ENCODE results near the gene TMED10.

TMED10 gene

DNA sequence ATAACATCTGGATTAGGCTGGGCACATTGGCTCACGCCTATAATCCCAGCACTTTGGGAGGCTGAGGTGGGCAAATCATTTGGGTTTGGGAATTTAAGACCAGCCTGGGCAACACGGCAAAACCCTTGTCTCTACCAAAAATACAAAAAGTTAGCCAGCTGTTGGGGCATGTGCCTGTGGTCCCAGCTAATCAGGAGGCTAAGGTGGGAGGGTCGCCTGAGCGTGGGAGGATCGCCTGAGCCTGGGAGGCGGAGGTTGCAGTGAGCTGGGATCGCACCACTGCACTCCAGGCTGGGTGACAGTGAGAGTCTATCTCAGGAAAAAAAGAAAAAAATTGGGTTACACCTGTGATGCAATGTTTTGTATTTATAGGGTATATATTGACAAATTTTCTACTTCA is 54.9 kb downstream of the TMED10 start:
- no peak for DNase-seq (ENCODE audit: low read depth)
- no peak for TF ChIP-seq CTCF (conservative IDR thresholded peaks at IDR 0.05; ENCODE audit: control insufficient read depth, insufficient read depth, low read depth, low read length)
- H3K4me3 ChIP-seq (ENCODE audit: control insufficient read depth, low read depth, low read length): no peak overlapping the region

DNA sequence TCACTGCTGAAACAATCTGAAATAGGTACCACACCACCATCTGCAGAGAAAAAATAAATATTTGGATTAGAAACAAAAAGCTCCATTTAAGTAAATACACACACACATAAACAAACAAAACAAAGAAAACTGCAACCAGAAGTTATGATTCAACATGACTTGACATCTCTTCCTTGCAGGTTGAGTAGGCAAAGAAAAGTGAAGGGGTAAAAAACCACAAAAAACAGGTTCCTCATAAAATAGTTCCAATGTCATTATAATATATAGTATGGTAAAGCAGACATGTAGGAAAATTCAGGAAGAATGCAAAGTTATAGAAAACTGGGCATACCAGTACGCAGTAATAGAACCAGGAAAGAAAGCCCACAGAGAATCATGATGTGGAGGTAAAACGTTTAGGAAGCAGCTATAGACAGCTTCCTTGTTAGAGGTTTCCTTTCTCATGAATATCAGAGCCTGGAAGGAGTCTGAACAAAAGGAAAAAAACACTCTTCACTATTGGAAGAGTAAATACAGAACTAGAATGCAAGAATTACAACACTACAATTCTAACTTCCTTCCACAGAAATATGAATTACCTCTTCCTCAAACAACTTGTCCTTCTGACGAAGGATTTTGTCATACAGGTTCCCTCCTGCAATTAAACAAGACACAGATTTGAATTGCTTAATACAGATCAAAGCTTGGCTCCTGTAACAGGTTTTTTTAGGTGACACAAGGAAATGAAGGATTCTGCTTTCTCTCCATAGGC is 55.7 kb downstream of the TMED10 start:
- no peak for DNase-seq (ENCODE audit: low read depth)
- TF ChIP-seq CTCF (conservative IDR thresholded peaks at IDR 0.05; ENCODE audit: control insufficient read depth, insufficient read depth, low read depth, low read length): no peak
- no peak overlapping the region for H3K4me3 ChIP-seq (ENCODE audit: control insufficient read depth, low read depth, low read length)

GRCh38 chr14:75119056-75119455 is 57.4 kb downstream of the TMED10 start:
- peak; percentile 43 for DNase-seq (ENCODE audit: low read depth)
- no peak for TF ChIP-seq CTCF (conservative IDR thresholded peaks at IDR 0.05; ENCODE audit: control insufficient read depth, insufficient read depth, low read depth, low read length)
- no peak overlapping the region for H3K4me3 ChIP-seq (ENCODE audit: control insufficient read depth, low read depth, low read length)

GRCh38 chr14:75113932-75114539 is 62.4 kb downstream of the TMED10 start:
- TF ChIP-seq CTCF (conservative IDR thresholded peaks at IDR 0.05; ENCODE audit: control insufficient read depth, insufficient read depth, low read depth, low read length): no peak
- H3K4me3 ChIP-seq (ENCODE audit: control insufficient read depth, low read depth, low read length): no peak overlapping the region
- DNase-seq (ENCODE audit: low read depth): no peak

- H3K4me3 ChIP-seq (ENCODE audit: control insufficient read depth, low read depth, low read length): no peak overlapping the region
- no peak for DNase-seq (ENCODE audit: low read depth)
- TF ChIP-seq CTCF (conservative IDR thresholded peaks at IDR 0.05; ENCODE audit: control insufficient read depth, insufficient read depth, low read depth, low read length): no peak
These were observed 66.5 kb downstream of the TMED10 start for GRCh38 chr14:75109877-75110276.

DNA sequence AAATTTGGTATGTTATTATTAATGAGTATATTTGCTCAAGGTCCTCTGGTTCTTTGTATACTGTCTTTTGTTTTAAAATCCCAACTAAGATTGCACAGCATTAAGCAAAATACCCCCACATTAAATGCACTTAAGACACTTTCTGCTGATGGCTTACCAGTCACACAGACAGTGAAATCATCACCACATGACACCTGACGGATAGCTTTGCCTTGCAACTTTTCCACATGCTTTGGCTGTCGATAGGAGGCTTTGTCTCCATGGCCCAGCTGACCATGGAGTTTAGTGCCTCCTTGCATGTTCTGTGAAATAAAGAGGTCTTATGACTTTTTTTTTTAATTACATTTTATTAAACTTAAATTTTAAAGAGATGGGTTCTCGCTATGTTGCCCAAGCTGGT is 69.2 kb downstream of the TMED10 start:
- no peak overlapping the region for H3K4me3 ChIP-seq (ENCODE audit: control insufficient read depth, low read depth, low read length)
- no peak for TF ChIP-seq CTCF (conservative IDR thresholded peaks at IDR 0.05; ENCODE audit: control insufficient read depth, insufficient read depth, low read depth, low read length)
- no peak for DNase-seq (ENCODE audit: low read depth)
